OCI-LY3 (cell line): ENCODE results near the gene DISP3.

Source experiments
- H2AFZ ChIP-seq: fragments of 200-600, 300-600 bp; shearing (Covaris generic); 2 replicates; pipeline ENCODE4 v1.6.0; 2014; ENCODE audit warnings: antibody characterized with exemption, low read depth, low read length
- H3K27ac ChIP-seq: fragments of 200-600, 300-600 bp; sonication (generic); 2 replicates; pipeline ENCODE4 v1.5.1; 2014; ENCODE audit warnings: mild to moderate bottlenecking, low read length, moderate library complexity, mixed read lengths
- H3K27me3 ChIP-seq: fragments of 200-600, 300-600 bp; sonication (generic); 2 replicates; pipeline ENCODE4 v1.6.1; 2014; ENCODE audit warnings: low read depth, low read length, mixed read lengths
- H3K36me3 ChIP-seq: fragments of 200-600, 300-600 bp; sonication (generic); replicated peaks from 2 replicates; pipeline ENCODE3; 2014; ENCODE audit warnings: low read depth, low read length, mixed read lengths
- H3K4me1 ChIP-seq: fragments of 300-600, 200-600 bp; sonication (generic); 2 replicates; pipeline ENCODE4 v1.6.1; 2014; ENCODE audit warnings: low read length, mixed read lengths
- H3K4me2 ChIP-seq: fragments of 200-600, 300-600 bp; sonication (generic); 2 replicates; pipeline ENCODE4 v1.6.1; 2014; ENCODE audit warnings: low read length, mixed read lengths
- H3K4me3 ChIP-seq: fragments of 300-600, 200-600 bp; sonication (generic); 2 replicates; pipeline ENCODE4 v1.5.1; 2014; ENCODE audit warnings: antibody characterized with exemption, mild to moderate bottlenecking, low read length, moderate library complexity
- H3K79me2 ChIP-seq: fragments of 300-600, 200-600 bp; shearing (Covaris generic); 2 replicates; pipeline ENCODE4 v1.6.1; 2014; ENCODE audit warnings: mild to moderate bottlenecking, low read length, mixed read lengths
- H3K9ac ChIP-seq: fragments of 300-600, 200-600 bp; shearing (Covaris generic); 2 replicates; pipeline ENCODE4 v1.6.0; 2014; ENCODE audit warnings: mild to moderate bottlenecking, low read length, moderate library complexity
- H3K9me3 ChIP-seq: fragments of 200-600, 300-600 bp; shearing (Covaris generic); 2 replicates; pipeline ENCODE4 v1.6.1; 2014; ENCODE audit warnings: low read length, mixed read lengths; ENCODE audit not compliant: insufficient read depth
- H4K20me1 ChIP-seq: fragments of 200-600, 300-600 bp; sonication (generic); 2 replicates; pipeline ENCODE4 v1.6.1; 2016; ENCODE audit warnings: low read length, mixed read lengths; ENCODE audit not compliant: insufficient read depth
- EZH2phosphoT487 ChIP-seq: fragments of 200-600 bp; shearing (Covaris generic); IDR thresholded peaks from 2 replicates; pipeline ENCODE4 v1.6.1; 2018; ENCODE audit warnings: antibody characterized with exemption, mixed run types, low read depth
- TF ChIP-seq, protein P1 (sequence below): fragments of 200-600, 300-600 bp; sonication (generic); IDR thresholded peaks from 2 replicates; pipeline ENCODE4 v1.5.1; 2014; ENCODE audit warnings: antibody characterized with exemption, low read length, low read depth

Gene DISP3

DNA sequence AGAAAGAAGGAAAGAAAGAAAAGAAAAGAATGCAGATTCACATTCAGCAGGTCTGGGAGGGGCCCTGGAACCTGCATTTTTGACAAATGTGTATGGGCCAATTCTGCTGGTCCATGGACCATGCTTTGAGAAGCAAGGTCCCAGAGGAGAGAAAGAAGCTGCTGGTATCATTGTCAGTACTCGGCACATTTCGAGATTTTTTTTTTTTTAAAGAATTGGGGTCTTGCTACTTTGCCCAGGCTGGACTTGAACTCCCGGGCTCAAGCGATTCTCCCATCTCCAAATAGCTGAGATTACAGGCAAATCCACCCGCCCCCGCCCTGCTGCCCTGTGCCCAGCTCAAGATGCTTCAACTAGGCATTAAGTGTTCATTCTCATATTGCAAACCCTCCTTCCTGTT is 13.6 kb upstream of the DISP3 start:
- H3K79me2 ChIP-seq = no peaks in the 10 kb centered on the region
- TF ChIP-seq EZH2phosphoT487 = no peak
- TF ChIP-seq, protein P1, sequence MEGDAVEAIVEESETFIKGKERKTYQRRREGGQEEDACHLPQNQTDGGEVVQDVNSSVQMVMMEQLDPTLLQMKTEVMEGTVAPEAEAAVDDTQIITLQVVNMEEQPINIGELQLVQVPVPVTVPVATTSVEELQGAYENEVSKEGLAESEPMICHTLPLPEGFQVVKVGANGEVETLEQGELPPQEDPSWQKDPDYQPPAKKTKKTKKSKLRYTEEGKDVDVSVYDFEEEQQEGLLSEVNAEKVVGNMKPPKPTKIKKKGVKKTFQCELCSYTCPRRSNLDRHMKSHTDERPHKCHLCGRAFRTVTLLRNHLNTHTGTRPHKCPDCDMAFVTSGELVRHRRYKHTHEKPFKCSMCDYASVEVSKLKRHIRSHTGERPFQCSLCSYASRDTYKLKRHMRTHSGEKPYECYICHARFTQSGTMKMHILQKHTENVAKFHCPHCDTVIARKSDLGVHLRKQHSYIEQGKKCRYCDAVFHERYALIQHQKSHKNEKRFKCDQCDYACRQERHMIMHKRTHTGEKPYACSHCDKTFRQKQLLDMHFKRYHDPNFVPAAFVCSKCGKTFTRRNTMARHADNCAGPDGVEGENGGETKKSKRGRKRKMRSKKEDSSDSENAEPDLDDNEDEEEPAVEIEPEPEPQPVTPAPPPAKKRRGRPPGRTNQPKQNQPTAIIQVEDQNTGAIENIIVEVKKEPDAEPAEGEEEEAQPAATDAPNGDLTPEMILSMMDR = no peak
- no peaks in the 10 kb centered on the region for H3K36me3 ChIP-seq
- H3K27me3 ChIP-seq = 0 out of 2 replicates have a peak, but pooled peaks cover 9% of the 10 kb centered on the region
- H3K4me2 ChIP-seq = no peak overlapping the region
- no peaks in the 10 kb centered on the region for H3K4me1 ChIP-seq
- H3K9me3 ChIP-seq = no peaks in the 10 kb centered on the region
- H2AFZ ChIP-seq = no peak overlapping the region
- H3K27ac ChIP-seq = no peak overlapping the region
- H3K4me3 ChIP-seq = no peak overlapping the region
- no peaks in the 10 kb centered on the region for H4K20me1 ChIP-seq
- H3K9ac ChIP-seq = no peak overlapping the region

DNA sequence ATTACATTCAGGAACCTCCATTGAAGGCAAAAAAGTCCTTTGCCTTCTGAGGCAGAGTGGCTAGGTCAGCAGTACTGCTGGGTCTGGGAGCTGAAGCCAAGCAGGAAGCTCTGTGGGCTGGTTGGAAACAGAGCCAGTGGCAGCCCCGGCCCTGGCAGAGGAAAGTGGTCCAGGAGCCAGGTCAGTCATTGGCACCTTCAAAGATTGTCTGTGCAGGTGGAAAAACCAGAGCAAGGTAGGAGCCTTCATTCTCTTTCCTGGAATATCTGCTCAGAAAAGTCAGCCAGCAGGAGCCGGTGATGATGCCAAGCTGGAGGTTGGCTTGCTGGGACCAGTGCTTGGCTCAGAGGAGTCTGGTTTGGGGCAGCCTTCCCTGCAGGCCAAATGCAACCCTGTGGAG is 12.5 kb upstream of the DISP3 start:
- no peak overlapping the region for H3K27ac ChIP-seq
- no peaks in the 10 kb centered on the region for H3K9me3 ChIP-seq
- no peak overlapping the region for H2AFZ ChIP-seq
- H3K79me2 ChIP-seq = no peaks in the 10 kb centered on the region
- 0 out of 2 replicates have a peak, but pooled peaks cover 9% of the 10 kb centered on the region for H3K27me3 ChIP-seq
- no peak overlapping the region for H3K4me2 ChIP-seq
- H4K20me1 ChIP-seq = no peaks in the 10 kb centered on the region
- H3K4me3 ChIP-seq = no peak overlapping the region
- no peaks in the 10 kb centered on the region for H3K36me3 ChIP-seq
- H3K4me1 ChIP-seq = no peaks in the 10 kb centered on the region
- no peak for TF ChIP-seq EZH2phosphoT487
- TF ChIP-seq, protein P1 = no peak
- no peak overlapping the region for H3K9ac ChIP-seq

DNA sequence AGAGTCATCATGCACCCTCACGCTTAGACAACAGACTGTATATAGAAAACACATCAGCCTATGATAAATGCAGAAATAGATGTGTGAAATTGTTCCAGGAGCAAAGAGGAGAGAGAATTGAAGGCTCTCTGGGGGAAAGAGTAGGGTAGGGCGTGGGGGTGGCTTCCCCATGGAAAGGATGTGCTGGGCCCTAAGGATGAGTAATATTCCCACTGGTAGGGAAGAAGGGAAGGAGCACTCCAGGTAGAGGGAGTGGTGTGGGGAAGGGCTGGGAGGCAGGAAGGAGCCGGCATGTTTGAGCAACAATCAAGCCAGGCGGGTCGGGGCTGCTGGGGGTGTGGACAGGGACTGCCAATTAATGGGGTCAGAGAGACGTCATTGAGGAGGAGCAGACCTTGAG is 10.1 kb upstream of the DISP3 start:
- Histone ChIP-seq H3K9me3 (no peaks in the 10 kb centered on the region), H3K27me3 (0 out of 2 replicates have a peak, but pooled peaks cover 9% of the 10 kb centered on the region), H3K79me2 (no peaks in the 10 kb centered on the region), H2AFZ (no peak overlapping the region), H3K4me1 (no peaks in the 10 kb centered on the region), H4K20me1 (no peaks in the 10 kb centered on the region), H3K36me3 (no peaks in the 10 kb centered on the region), H3K9ac (no peak overlapping the region), H3K4me3 (no peak overlapping the region), H3K4me2 (no peak overlapping the region), H3K27ac (no peak overlapping the region)
- no peak for TF ChIP-seq EZH2phosphoT487
- TF ChIP-seq, protein P1 = no peak

DNA sequence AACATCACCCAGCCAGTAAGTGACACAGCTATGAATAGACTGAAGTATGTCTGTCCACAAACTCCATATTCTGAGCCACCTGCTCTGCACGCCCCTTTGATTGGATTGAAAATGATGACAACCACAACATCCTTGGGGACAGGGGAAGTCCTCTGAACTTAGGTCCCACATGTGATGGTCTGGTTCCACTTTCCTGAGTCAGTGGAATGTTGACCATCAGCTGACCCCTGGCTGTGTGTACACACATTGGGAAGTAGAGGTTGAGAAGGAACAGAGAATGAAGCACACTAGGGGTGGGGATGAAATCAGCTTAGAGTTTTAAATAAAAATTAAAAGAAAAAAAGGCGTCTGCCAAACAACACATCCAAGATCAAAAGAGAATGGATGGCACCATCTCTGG is 8.0 kb upstream of the DISP3 start:
- H3K27ac ChIP-seq = no peak overlapping the region
- H4K20me1 ChIP-seq = no peaks in the 10 kb centered on the region
- no peaks in the 10 kb centered on the region for H3K36me3 ChIP-seq
- TF ChIP-seq, protein P1 = no peak
- TF ChIP-seq EZH2phosphoT487 = no peak
- no peak overlapping the region for H2AFZ ChIP-seq
- no peaks in the 10 kb centered on the region for H3K4me1 ChIP-seq
- no peaks in the 10 kb centered on the region for H3K9me3 ChIP-seq
- no peak overlapping the region for H3K9ac ChIP-seq
- no peak overlapping the region for H3K4me2 ChIP-seq
- H3K4me3 ChIP-seq = no peak overlapping the region
- no peaks in the 10 kb centered on the region for H3K79me2 ChIP-seq
- H3K27me3 ChIP-seq = peaks cover 12% of the 10 kb centered on the region; the same call in 1 of the 2 replicates
